ENCODE data around the gene TBCD.
A peak's percentile ranks its signal among the peaks of the same experiment; 100 is the strongest.

Gene TBCD

DNA sequence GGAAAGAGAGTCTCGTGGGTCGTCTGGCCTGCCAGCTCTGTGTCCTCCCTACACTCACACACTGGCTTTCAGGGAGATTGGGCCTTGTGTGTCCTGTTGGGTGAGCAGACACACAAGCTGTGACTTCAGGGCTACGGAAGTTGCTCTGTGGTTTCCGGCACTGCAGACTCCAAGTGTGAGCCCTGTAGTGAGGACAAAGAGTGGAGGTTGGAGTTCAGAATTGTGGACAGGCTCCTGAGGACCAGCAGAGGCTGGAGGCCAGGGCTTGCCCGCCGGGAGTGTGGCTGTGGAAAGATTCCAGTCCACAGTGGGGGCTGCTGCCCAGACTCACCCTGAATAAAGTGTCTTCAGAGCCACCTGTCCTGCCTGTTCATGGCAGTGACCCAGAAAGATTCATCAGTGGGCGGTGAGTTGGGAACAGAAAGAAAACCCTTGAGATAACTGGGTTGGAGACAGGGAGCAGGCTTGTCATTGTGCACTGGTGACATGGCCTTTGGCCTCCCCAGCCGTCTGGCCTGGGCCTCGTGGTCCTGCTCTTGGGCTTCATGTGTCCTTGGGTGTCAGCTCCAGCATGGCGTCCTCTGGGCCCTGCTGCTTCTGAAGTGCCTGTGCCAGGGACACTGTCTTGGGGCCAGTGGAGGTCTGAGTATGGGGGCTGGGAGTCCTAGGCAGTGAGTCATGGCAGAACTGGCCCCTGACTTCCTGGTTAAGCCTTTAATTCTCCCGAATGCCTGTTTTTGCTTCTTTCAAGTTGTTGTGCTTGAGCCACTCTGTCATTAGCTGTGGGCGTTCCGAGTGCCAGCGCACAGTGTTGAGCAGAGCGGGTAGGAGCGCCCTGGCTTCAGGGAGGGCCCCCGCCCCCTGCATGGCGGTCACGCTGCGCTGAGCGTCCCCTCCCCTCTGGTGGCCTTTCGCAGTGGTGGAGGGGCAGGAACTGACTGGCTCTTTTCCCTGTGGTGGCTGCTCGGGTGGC, 107.9 kb downstream of the TBCD start:
- peak; percentile 64 for DNase-seq

DNA sequence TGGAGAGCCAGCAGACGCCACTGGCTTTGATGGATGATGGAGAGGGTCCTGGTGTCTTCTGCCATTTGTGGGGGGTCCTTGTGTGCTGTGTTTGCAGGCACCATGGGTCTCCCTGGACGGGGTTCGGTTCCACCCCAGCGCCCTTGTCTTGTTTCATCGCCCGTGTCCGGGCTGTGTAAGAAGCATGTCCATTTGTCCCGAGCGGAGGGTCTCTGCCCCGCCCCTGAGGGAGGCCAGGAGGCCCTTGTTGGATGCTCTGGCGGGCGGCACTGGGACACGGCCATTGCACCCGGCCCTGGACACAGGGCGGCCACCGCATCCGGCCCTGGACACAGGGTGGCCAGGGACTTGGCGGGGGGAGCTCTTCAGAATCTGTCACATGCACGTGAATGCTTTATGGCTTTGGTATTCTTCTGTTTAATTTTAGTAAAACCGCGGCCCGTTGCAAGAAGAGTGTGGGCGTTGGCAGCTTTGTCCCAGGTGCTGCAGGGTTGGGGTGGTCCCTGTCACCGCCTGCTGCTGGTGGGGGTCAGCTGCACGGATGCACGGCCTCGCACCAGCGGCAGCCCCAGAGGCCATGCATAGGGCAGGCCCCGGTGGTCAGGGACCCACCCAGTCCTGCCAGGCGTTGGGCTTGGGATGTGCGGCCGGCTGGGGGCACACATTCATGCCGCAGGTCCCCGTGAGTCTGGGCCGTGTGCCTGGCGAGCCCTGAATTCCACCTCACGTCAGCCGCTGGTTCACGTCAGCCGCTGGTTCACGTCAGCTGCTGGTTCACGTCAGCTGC, 108.9 kb downstream of the TBCD start:
- DNase-seq: no peak

DNA sequence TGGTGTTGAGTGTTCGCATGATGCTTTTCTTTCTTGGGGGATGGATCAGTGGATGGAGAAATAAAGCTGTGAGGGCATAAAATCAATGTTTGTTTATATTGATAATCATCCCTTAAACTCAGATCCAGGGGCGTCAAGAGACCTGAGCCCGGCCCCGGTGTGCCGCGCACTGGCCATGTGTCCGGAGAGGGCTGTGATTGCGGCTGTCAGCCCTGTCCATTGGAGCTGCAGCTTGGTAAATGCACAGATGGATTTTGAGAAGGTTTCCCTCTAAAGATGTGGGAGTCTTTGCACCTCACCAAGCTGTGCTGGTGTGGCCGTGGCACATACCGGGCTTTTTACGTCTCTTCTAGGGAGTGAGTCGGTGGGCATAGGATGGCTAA, 109.5 kb downstream of the TBCD start:
- no peak for DNase-seq

DNA sequence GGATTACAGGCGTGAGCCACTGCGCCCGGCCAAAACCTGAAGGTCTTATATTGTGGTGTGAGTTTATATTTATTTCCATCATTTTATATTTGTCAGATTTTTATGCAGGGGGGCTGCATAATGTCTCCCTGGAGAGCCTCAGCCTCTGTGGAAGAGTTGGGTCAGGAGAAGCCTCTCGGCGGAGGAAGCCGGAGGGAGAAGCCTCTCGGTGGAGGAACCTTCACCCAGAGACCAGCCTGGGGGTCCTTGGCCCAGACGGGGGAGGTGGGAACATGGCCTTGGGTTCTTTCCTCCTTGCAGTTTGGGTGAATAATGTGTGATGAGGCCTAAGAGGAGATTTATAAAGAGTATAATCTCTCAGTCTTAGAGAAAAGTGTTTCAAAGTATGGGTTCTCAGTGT, 110.3 kb downstream of the TBCD start:
- no peak for DNase-seq

DNA sequence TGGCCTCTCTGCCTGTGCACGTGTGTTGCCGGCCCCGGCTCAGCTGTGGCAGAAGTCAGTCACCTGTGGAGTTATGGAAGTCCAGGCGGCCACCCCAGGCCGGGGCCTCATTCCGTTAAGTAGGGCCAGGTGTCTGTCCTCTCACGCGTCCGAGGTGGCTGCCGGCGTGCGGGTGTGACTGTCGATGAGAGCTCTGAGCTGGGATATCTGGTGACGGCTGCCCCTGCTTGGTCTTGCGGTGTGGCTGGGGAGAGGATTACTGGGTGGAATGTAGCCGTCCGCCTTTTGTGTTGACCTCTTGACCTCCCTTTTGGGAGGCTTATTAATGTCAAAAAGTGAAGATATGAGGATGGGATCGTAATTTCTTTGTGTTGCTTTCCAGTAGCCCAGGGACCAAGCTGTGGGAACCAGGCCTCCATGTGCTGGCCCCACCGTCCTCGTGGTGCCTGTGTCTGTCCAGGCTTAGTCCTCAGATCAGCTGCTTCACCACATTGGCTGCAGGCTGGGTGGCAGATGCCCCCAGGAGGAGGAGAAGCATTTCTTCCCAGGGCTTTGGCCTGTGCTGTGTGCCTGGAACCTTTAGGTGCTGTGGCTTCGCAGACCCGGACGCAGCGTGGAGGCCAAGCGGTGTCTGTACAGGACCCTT, 111.0 kb downstream of the TBCD start:
- no peak for DNase-seq

DNA sequence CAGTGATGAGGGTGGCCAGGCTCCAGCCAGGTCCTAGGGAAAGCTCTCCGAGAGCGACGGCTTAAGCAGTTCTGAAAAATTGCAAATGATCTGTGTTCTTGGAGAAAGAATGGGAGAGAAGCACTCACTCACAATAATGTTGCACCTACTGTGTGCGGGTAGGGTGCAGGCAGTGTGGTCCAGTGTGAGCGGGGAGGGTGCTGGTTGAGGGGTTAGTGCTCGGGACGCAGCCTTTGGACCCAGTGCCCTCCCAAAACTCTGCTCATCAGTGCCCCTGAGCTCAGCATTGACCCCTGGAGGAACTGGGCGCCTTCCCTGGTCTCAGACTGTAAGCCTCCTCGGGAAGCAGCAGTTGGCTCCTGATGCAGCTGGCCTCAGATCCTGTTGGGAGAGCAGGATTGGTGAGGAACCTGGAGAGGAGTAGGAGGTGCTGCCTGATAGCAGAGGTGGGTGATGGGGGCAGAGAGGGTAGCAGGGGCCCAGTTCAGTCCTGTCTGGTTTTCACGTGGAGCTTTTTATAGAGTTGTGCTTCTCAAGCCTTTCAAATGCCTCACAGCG, 111.6 kb downstream of the TBCD start:
- DNase-seq: no peak

DNA sequence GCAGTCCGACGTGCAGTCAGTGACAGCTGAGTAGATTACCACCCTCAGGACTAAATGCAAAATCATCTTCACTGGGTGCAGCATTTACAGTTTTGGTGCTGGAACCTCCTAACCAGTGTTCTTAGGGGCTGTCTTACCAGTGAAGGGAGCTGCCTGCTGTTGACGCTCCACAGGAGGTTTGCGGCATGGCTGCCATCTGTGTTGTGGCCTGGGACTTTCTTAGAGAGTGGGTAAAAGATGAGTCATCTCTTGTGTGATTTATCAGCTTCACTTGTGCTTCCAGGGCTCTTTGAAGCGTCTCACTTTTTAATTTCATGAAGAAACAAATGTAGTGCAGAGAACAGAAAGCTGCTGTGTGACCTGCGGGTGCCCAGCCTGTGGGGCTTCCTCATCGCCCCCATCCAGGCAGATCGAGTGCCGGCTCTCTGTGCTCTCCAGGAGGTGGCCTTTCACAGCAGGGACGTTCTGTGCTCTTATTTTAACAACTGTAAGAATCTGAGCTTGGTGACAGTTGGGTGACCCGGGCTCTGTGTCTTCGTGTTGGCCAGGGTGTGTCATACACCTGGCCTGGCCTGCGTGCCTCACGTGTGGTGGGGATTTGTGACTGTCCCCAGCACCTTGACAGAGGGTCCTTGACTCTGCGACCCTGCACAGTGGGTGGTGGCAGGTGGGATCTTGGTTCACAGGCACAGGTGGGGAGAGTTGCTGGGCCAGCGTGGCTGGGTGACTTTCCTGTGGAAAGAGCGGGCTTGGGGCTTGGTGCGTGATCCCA, 112.3 kb downstream of the TBCD start:
- DNase-seq: peak; percentile 89

DNA sequence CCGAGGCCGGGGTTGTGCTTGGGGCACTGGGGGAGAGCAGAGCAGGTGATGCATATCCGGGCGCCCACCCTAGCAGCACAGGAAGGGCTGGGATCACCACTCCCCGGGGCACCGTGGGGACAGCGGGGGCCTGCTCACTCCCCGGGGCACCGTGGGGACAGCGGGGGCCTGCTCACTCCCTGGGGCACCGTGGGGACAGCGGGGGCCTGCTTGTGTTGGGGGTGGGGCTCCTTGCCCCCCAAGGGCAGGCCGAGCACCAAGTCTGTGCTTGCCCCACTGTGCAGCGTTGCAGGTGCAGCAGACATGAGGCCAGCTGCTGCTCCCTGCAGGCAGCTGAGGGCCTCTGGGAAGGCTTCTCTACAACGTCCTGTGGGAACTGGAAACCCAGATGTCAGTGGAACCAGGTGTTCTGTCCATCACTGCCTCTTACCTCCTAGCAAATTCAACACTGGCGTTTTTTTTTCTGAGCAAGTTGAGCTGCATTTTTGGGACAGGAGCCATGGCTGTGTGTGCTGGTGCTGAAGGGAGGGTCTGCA, 112.9 kb downstream of the TBCD start:
- no peak for DNase-seq

DNA sequence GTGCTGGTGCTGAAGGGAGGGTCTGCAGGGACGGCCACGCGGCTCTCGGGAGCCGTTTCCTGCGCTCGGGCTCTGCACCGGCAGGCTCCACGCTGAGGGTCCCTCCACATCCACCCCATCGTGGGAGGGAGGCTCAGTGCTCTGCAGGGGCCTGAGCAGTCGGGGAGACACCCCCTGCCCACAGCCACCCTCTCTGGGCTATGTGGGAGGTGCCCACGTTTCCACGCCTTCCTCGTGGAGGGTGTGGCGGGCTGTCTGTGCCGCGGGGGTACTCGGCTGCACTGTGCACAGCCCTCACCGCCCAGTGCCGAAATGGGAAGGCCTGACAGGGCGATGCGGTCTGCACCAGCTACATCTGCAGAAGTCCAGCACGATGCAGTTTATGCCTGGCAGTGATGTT, 113.4 kb downstream of the TBCD start:
- no peak for DNase-seq

DNA sequence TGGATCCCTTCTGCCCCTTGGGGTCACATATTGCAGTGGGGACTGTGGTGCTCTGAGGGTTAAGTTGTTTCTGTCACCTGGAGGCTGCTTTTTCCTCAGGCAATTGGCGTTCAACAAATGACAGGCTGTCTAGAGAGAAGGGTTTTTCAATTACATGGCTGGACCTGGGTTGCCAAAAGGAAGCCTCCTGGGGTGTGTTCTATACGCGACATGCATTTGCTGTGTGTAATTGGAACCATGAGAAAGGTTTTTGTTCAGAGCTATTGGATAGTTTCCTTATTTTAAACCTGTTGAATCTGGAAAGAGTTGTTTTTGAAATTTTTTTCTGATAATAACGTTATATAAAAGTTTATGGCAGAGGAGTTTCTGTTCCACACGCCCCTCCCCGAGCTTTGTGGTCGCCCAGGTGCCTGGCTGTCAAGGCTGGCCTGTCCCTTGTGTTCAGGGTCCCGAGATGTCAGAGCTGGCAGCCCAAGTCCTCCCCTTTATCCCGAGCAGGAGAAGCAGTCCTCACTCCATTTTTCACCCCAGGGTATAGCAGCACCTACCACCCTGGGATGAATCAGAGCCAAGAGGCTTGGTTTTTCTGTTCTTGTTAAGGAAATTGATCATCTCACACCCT, 114.0 kb downstream of the TBCD start:
- DNase-seq: no peak

DNA sequence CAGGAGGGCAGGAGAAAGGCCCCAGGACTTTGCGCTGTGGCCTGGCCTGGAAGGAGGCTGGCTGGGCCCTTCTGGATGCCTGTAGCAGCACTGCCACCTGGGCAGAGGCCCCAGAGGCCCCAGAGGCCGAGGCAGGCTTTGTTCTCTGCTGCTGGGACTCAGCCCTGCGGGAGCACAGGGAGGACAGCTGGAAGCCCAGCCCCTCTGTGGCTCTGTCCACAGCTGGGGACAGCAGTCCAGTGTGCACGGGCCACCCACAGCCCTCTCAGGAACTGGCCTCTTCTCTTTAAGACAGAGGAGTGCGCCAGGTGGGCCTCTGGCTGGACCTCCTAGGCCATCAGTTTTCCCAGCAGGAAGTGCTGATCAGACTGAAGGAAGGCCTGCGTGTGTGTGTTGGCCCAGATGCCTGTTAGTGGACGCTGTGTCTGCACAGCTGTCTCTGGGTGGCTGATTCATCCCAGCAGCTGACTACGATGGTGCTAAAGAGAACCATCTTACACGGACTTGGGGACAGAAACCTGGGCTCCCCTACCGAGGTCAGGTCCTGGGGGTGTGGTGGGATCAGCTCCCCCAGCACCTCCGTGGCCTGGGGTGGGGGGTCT, 114.8 kb downstream of the TBCD start:
- no peak for DNase-seq

DNA sequence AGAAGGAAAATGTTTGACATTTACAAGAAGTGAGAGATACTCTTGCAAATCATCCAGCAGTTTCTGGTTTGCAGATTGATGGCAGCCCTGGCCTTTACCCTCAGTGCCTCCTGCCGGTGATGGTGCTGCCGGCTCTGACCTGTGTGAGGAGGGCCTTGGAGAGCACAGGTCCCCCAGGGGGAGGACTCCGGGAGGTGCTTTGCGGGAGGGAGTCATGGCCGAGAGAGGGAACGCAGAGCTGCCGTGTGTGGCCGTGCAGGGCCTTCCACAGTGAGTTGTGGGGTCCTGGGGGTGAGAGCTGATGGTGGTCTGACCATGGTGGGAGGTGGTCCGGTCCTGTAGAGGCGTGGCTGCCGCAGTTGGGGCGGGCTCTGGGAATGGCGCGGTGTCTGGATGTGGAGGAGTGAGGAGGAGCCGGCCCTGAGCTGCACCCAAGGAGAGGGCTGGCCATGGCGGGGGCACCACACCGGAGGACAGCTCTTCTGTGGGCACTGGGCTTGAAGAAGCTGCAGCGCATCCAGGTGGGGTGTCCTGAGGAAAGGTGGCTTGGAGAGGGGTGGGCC, 116.0 kb downstream of the TBCD start:
- DNase-seq: no peak

DNA sequence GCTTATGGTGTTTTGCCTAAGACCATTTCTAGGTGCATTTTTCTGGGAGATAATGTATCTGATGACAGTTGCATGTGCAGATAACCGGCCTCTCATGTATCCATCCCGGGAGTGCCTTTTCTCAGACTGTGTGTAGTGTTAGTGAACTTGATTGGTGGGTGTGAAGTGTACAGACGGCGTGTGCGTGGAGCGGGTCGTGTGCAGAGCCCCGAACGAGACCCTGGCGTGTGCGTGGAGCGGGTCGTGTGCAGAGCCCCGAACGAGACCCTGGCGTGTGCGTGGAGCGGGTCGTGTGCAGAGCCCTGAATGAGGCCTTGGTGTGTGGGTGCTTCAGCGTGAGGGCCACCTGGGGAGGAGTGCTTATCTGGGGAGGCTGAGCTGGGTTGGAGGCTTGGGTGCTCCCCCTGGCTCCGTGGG, 116.9 kb downstream of the TBCD start:
- DNase-seq: no peak

DNA sequence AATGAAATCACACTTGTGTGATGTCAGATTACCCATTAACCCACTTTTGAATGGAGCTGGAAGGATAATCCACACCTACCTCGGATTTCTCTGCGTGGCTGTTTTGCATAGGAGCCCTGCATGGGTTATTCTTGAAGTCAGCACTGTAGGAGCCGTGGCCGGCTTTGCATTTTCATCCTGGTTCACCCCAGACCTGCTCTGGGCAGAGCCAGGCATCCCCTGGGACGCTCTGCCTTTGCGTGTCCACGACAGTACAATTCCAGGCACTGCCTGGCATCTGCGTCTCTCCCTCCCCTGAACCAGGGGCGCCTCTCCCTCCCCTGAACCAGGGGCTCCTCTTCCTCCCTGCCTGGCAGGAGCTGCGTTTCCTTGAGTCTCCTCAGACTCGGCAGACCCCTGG, 117.7 kb downstream of the TBCD start:
- no peak for DNase-seq

DNA sequence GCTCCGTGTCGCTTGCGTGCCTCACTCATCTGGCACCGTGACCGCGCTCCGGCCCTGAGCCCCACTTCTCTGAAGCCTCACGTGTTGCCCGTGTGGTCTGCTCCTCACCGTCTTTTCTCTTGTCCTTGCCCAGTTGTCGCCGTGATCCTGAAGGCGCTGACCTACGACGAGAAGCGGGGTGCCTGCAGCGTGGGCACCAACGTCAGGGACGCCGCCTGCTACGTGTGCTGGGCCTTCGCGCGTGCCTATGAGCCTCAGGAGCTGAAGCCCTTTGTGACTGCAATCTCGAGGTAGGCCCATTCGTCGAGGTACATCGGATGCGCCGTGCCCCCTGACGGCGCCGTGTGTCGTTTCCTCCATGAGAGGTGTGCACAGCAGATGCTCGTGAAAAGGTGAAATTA, 118.2 kb downstream of the TBCD start:
- DNase-seq: no peak

DNA sequence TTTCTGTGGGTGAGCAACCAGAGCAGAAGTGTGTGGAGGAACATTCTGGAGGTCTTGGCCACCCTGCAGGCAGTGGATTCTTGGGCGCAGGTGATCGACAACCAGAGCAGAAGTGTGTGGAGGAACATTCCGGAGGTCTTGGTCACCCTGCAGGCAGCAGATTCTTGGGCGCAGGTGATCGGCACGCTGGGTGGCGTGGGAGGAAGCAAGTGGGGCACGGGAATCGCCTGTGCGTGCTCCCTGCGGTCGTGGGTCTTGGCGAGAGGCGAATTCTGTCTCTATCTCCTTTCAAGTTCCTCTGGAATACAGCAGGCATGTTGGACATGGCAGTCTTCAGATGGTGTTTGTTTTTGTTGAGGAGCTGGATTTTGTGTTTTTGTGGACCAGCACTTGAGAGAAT, 118.7 kb downstream of the TBCD start:
- DNase-seq: no peak

DNA sequence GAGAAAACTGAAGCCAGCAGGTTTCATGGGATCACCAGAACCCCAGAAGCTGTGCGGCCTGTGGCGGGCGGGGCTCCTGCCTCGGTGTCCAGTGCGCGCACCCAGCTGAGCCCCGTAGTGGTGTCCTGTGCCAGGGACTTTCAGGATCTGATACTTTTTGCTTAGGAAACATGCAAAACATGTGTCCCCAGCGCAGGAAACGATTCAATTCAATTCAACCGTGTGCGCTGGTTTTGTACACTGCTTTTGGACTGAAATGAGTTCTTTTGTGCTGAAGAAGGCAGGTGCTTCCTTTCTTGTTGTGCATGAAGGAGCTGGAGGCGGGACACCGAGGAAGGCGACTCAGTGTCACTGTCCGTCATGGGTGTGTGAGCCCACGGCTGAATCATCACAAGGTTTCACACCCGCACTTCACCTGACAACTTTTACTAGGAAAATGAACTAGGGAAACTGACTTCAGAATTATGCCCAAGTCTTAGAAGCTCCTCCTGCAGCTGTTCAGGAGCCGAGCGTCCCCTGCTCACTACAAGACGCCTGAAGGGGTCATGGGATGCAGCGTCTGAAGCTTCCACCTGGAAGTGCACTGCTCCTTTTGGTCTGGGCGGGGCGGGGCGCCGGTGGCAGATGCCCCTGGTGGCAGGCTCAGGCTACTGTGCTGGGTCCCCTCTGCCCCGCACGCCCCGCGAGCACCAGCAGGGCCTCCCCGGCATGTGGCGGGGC, 119.4 kb downstream of the TBCD start:
- DNase-seq: no peak

DNA sequence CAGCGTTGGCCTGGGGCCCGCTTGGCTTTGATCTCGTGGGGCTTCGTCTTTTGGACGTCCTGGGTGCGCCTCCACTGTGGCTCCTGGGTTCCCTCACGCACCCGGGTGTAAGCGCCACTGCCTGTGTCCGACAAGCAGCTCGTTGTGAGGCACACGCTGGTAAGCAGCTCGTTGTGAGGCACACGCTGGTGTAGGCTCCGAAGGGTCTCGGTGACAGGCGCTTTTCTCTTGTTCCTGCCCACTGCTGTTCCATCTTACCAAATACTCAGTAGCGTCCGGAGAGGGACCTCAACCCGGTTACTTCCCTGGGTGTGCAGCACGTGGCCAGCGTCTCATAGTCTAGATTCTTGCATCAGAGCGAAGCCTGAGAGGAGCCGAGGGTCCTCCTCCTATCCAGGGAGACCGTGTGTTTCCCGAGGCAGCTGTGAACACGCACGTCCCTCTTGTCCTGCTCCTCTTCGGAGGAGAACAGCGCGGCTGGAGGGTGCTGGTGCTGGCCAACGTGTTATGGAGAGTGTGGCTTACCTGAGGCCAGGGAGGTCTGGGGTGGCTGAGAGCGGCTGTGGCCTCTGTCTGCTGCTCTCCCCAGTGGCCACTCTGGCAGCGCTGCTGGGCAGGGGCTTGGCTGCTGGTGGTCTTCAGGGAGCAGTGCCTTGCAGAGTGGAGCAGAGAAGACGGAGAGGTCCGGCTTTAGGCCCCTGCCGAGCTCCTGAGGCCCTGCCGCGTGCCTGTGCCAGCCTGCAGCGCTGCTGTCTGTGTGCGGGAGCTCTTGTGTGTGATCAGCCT, 120.1 kb downstream of the TBCD start:
- no peak for DNase-seq

All from CD4-positive, alpha-beta T cell treated with Interleukin-12 subunit alpha and Interleukin-12 subunit beta, for 1 hour (primary cell).